ENCODE measurements around the gene PCED1B.
A peak's percentile ranks its signal among the peaks of the same experiment; 100 is the strongest.
"Not testable (repeated sequence)": the region's sequence is repeated elsewhere in the genome, so short reads cannot be mapped to it uniquely, and the experiment has no call there.

Gene PCED1B

DNA sequence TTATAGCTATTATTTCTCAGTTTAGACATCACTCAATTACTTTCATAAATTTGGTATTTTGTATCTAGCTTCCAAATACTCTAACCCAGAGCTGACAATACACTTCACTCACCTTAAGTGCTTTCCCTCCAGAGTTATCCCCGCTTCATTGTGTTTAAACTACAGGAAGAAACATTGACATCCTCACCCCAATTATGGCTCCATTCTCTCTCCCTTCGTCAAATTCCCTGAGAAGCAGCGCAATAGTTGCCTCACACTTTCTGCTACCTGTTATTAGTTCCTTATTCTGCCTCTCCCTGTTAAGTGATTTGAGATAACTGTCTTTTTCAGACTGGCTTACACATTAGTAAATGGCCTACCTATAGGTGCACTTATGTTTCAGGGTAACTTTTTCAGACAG is 69.7 kb downstream of the PCED1B start:
- H3K36me3 Mint-ChIP-seq (ENCODE audit: insufficient read depth), result peaks cover 3% of the 10 kb centered on the region
- H3K4me1 Mint-ChIP-seq, result peaks cover 37% of the 10 kb centered on the region
- ATAC-seq (replicated peaks; ENCODE audit: extremely low read depth, poor library complexity, severe bottlenecking) (no peak), DNase-seq (ENCODE audit: low spot score in 2 of 2) (no peak)
- peaks cover 5% of the 10 kb centered on the region for H3K9me3 Mint-ChIP-seq
- no peak overlapping the region for H3K4me3 Mint-ChIP-seq
- no peaks in the 10 kb centered on the region for H3K27me3 Mint-ChIP-seq
- H3K27ac Mint-ChIP-seq (ENCODE audit: low read depth), result no peak overlapping the region

- no peaks in the 10 kb centered on the region for H3K36me3 Mint-ChIP-seq (ENCODE audit: insufficient read depth)
- DNase-seq (ENCODE audit: low spot score in 2 of 2) (no peak), ATAC-seq (replicated peaks; ENCODE audit: extremely low read depth, poor library complexity, severe bottlenecking) (no peak)
- H3K4me1 Mint-ChIP-seq, result peaks cover 35% of the 10 kb centered on the region
- peak overlapping the region; percentile 63 for H3K27ac Mint-ChIP-seq (ENCODE audit: low read depth)
- no peaks in the 10 kb centered on the region for H3K27me3 Mint-ChIP-seq
- peaks cover 5% of the 10 kb centered on the region for H3K9me3 Mint-ChIP-seq
- no peak overlapping the region for H3K4me3 Mint-ChIP-seq
Observed at GRCh38 chr12:47152095-47152494, 72.7 kb downstream of the PCED1B start.

GRCh38 chr12:47155457-47156166 is 76.2 kb downstream of the PCED1B start:
- no peaks in the 10 kb centered on the region for H3K27me3 Mint-ChIP-seq
- ATAC-seq (replicated peaks; ENCODE audit: extremely low read depth, poor library complexity, severe bottlenecking) (peak; percentile 59), DNase-seq (ENCODE audit: low spot score in 2 of 2) (no peak)
- peak overlapping the region; percentile 68 for H3K27ac Mint-ChIP-seq (ENCODE audit: low read depth)
- no peak overlapping the region for H3K4me3 Mint-ChIP-seq
- peaks cover 5% of the 10 kb centered on the region for H3K9me3 Mint-ChIP-seq
- peaks cover 31% of the 10 kb centered on the region for H3K4me1 Mint-ChIP-seq
- peaks cover 5% of the 10 kb centered on the region for H3K36me3 Mint-ChIP-seq (ENCODE audit: insufficient read depth)

DNA sequence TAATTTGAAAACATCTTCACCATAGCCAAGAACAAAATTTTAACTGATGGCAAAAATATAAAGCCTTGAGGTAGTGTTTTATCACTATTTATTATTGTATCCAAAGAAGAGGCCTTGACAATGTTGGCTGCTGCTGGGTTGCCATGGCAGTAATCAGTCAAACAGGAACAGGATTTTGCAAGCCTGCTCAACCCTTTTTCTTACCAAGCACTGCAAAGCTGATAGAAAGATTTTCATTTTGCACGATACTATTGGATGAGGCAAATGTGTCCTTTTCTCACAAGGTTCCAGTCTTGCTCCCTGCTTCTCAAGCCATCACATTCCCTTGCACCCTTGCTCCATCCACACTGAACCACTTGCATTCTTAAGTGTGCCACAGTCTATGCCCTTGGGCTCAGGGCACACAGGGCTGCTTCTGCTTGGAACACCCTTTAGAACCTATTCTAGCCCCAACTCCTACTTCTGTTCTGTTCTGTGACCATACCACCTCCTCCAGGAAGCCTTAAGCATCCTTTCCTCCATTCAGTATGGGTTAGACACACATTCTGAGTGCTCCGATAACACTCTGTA is 76.8 kb downstream of the PCED1B start:
- ATAC-seq (replicated peaks; ENCODE audit: extremely low read depth, poor library complexity, severe bottlenecking), result peak; percentile 67
- Mint-ChIP-seq H3K36me3 (ENCODE audit: insufficient read depth) (peaks cover 5% of the 10 kb centered on the region), H3K9me3 (peaks cover 5% of the 10 kb centered on the region), H3K4me1 (peaks cover 29% of the 10 kb centered on the region), H3K27me3 (no peaks in the 10 kb centered on the region), H3K27ac (ENCODE audit: low read depth) (peak overlapping the region; percentile 68), H3K4me3 (no peak overlapping the region)
- DNase-seq (ENCODE audit: low spot score in 2 of 2), result no peak

GRCh38 chr12:47158792-47159191 is 79.4 kb downstream of the PCED1B start:
- no peak for DNase-seq (ENCODE audit: low spot score in 2 of 2)
- H3K4me1 Mint-ChIP-seq, result peaks cover 29% of the 10 kb centered on the region
- no peak for ATAC-seq (replicated peaks; ENCODE audit: extremely low read depth, poor library complexity, severe bottlenecking)
- H3K4me3 Mint-ChIP-seq, result no peak overlapping the region
- peaks cover 8% of the 10 kb centered on the region for H3K36me3 Mint-ChIP-seq (ENCODE audit: insufficient read depth)
- no peaks in the 10 kb centered on the region for H3K27me3 Mint-ChIP-seq
- H3K9me3 Mint-ChIP-seq, result peaks cover 5% of the 10 kb centered on the region
- H3K27ac Mint-ChIP-seq (ENCODE audit: low read depth), result no peak overlapping the region

- Mint-ChIP-seq H3K27ac (ENCODE audit: low read depth) (peak overlapping the region; percentile 44), H3K36me3 (ENCODE audit: insufficient read depth) (peaks cover 8% of the 10 kb centered on the region), H3K9me3 (peaks cover 5% of the 10 kb centered on the region), H3K4me1 (peaks cover 28% of the 10 kb centered on the region), H3K27me3 (no peaks in the 10 kb centered on the region), H3K4me3 (no peak overlapping the region)
- ATAC-seq (replicated peaks; ENCODE audit: extremely low read depth, poor library complexity, severe bottlenecking) (no peak), DNase-seq (ENCODE audit: low spot score in 2 of 2) (no peak)
Observed at GRCh38 chr12:47159348-47159747, 79.9 kb downstream of the PCED1B start.

- DNase-seq (ENCODE audit: low spot score in 2 of 2) (no peak), ATAC-seq (replicated peaks; ENCODE audit: extremely low read depth, poor library complexity, severe bottlenecking) (no peak)
- H3K27ac Mint-ChIP-seq (ENCODE audit: low read depth), result no peak overlapping the region
- H3K9me3 Mint-ChIP-seq, result peaks cover 5% of the 10 kb centered on the region
- H3K36me3 Mint-ChIP-seq (ENCODE audit: insufficient read depth), result peaks cover 11% of the 10 kb centered on the region
- no peak overlapping the region for H3K4me3 Mint-ChIP-seq
- H3K4me1 Mint-ChIP-seq, result peaks cover 25% of the 10 kb centered on the region
- H3K27me3 Mint-ChIP-seq, result no peaks in the 10 kb centered on the region
Observed at GRCh38 chr12:47160316-47161244, 81.2 kb downstream of the PCED1B start.

DNA sequence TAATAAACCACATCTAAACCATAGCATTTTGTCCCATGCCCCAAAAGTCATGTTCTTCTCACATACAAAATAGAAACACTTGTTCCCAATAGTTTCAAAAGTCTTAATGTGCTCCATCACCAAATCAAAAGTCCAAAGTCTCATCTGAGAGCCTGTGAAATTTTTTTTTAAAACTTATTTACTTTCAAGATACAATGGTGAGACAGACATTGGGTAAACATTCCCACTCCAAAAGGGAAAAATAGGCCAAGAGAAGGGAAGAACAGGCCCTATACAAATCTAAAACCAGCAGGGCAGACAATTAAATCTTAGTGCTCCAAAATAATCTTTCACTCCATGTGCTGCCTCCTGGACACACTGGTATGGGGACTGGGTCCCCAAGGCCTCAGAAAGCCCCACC is 84.7 kb downstream of the PCED1B start:
- Mint-ChIP-seq H3K4me3 (no peak overlapping the region), H3K9me3 (peaks cover 5% of the 10 kb centered on the region), H3K27me3 (no peaks in the 10 kb centered on the region), H3K4me1 (peaks cover 5% of the 10 kb centered on the region), H3K36me3 (ENCODE audit: insufficient read depth) (peaks cover 19% of the 10 kb centered on the region), H3K27ac (ENCODE audit: low read depth) (no peak overlapping the region)
- no peak for ATAC-seq (replicated peaks; ENCODE audit: extremely low read depth, poor library complexity, severe bottlenecking)
- no peak for DNase-seq (ENCODE audit: low spot score in 2 of 2)

GRCh38 chr12:47164724-47165439 is 85.5 kb downstream of the PCED1B start:
- Mint-ChIP-seq H3K36me3 (ENCODE audit: insufficient read depth) (peaks cover 16% of the 10 kb centered on the region), H3K27me3 (no peaks in the 10 kb centered on the region), H3K9me3 (peaks cover 5% of the 10 kb centered on the region), H3K4me1 (peaks cover 5% of the 10 kb centered on the region), H3K27ac (ENCODE audit: low read depth) (no peak overlapping the region), H3K4me3 (no peak overlapping the region)
- no peak for ATAC-seq (replicated peaks; ENCODE audit: extremely low read depth, poor library complexity, severe bottlenecking)
- DNase-seq (ENCODE audit: low spot score in 2 of 2), result no peak

DNA sequence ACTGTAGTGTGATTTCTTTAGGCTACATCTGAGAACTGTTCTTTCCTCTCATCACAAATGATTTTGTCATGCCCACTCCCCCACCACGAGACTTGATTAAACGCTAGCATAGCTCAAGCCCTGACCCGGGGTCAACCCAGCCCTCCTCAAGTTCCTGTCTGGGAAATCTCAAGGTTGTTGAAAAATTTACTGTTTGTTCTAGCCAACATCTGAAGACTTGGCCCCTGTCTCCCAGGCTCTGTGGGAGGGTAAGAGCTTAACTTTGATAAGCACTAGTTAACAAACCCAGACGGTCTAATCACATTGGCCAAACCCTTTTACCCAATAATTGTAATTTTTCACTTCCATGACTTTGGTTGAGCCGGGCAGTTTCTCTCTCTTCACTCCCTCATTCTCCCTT is 86.5 kb downstream of the PCED1B start:
- no peak overlapping the region for H3K4me3 Mint-ChIP-seq
- ATAC-seq (replicated peaks; ENCODE audit: extremely low read depth, poor library complexity, severe bottlenecking) (no peak), DNase-seq (ENCODE audit: low spot score in 2 of 2) (no peak)
- H3K9me3 Mint-ChIP-seq, result peaks cover 5% of the 10 kb centered on the region
- H3K27me3 Mint-ChIP-seq, result no peaks in the 10 kb centered on the region
- H3K27ac Mint-ChIP-seq (ENCODE audit: low read depth), result no peak overlapping the region
- H3K36me3 Mint-ChIP-seq (ENCODE audit: insufficient read depth), result peaks cover 16% of the 10 kb centered on the region
- peaks cover 5% of the 10 kb centered on the region for H3K4me1 Mint-ChIP-seq

GRCh38 chr12:47166365-47166764 is 86.9 kb downstream of the PCED1B start:
- ATAC-seq (replicated peaks; ENCODE audit: extremely low read depth, poor library complexity, severe bottlenecking) (no peak), DNase-seq (ENCODE audit: low spot score in 2 of 2) (no peak)
- Mint-ChIP-seq H3K4me1 (peaks cover 5% of the 10 kb centered on the region), H3K36me3 (ENCODE audit: insufficient read depth) (peaks cover 16% of the 10 kb centered on the region), H3K27me3 (no peaks in the 10 kb centered on the region), H3K27ac (ENCODE audit: low read depth) (no peak overlapping the region), H3K9me3 (peaks cover 5% of the 10 kb centered on the region), H3K4me3 (no peak overlapping the region)

- peaks cover 17% of the 10 kb centered on the region for H3K36me3 Mint-ChIP-seq (ENCODE audit: insufficient read depth)
- DNase-seq (ENCODE audit: low spot score in 2 of 2); ATAC-seq (replicated peaks; ENCODE audit: extremely low read depth, poor library complexity, severe bottlenecking); H3K9me3 Mint-ChIP-seq; H3K27me3 Mint-ChIP-seq; H3K4me1 Mint-ChIP-seq; H3K4me3 Mint-ChIP-seq: not testable (repeated sequence)
- H3K27ac Mint-ChIP-seq (ENCODE audit: low read depth), result peak overlapping the region; percentile 3
Observed at GRCh38 chr12:47170281-47170680, 90.9 kb downstream of the PCED1B start.
